ENCODE results near the gene GABRB1. TPM values are rescaled to one million over a fixed set of nuclear protein-coding genes. Genes with fewer than 3 reads are reported as not detected.

The GABRB1 gene
- polyA plus RNA-seq, 2 of the 4 experiments (the other 2 are of a cell fraction) = not detected

- TF ChIP-seq USF2 (IDR thresholded peaks at IDR 0.05) (no peak), PBX3 (IDR thresholded peaks at IDR 0.05) (no peak), HMGXB4 (CRISPR knock-in tag; IDR thresholded peaks at IDR 0.05; ENCODE audit: borderline replicate concordance) (no peak), RCOR1 (IDR thresholded peaks at IDR 0.05; ENCODE audit: low read depth, low read length) (no peak), CBX8 (IDR thresholded peaks at IDR 0.05) (no peak)
Measured at GRCh38 chr4:47195706-47196105, 164.3 kb downstream of the GABRB1 start (continued).

- Histone ChIP-seq H3K4me1 (no peaks in the 10 kb centered on the region), H3K4me2 (no peak overlapping the region), H3K4me3 (no peak overlapping the region), H3K27ac (no peak overlapping the region), H3K9me3 (no peaks in the 10 kb centered on the region)
- CTCF ChIA-PET = no interaction called here
- FAIRE-seq (no peak), ATAC-seq (no peak), DNase-seq (ENCODE audit: low read depth in 1 of 2, low spot score in 1 of 2) (no peak)
- POLR2A ChIA-PET = no interaction called here
- 8% methylated on average over 5 of the region's 5 CpGs for WGBS (ENCODE audit: missing lambda C conversion rate)
- TF ChIP-seq TP53 (CRISPR knock-in tag; IDR thresholded peaks at IDR 0.05) = no peak
- TF ChIP-seq MAZ (IDR thresholded peaks at IDR 0.05; ENCODE audit: borderline replicate concordance, low read depth, low read length) = no peak
- TF ChIP-seq RARB (CRISPR knock-in tag; IDR thresholded peaks at IDR 0.05) = no peak
- TF ChIP-seq CHD2 (IDR thresholded peaks at IDR 0.05; ENCODE audit: low read length, partially characterized antibody) = no peak
- no peak for TF ChIP-seq KDM5A (IDR thresholded peaks at IDR 0.05)
- TF ChIP-seq, protein P1, sequence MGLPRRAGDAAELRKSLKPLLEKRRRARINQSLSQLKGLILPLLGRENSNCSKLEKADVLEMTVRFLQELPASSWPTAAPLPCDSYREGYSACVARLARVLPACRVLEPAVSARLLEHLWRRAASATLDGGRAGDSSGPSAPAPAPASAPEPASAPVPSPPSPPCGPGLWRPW (IDR thresholded peaks at IDR 0.05) = no peak
- no peak for TF ChIP-seq EP300 (IDR thresholded peaks at IDR 0.05)
Measured at GRCh38 chr4:47198791-47199190, 167.4 kb downstream of the GABRB1 start.

DNA sequence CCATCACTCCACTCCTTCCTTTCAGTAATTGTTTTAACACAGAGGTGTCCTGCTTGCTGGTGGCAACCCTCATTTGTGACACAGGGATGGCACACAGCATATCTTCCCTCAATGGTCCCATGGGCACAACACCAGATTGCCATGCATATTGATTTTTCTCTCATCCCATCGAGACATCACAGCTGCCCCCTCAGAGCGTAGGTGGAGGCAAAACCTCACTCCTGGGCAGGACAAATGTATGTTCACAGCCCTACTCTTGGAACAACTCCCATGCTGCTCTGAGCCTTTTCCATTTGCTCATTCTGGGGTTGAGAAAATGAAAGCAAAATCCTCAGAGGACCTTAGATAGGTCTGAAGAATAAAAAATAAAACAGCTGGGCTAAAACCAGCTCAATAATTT is 172.2 kb downstream of the GABRB1 start:
- FAIRE-seq (no peak), DNase-seq (ENCODE audit: low read depth in 1 of 2, low spot score in 1 of 2) (no peak), ATAC-seq (no peak)
- Histone ChIP-seq H3K9me3 (no peaks in the 10 kb centered on the region), H3K27ac (no peak overlapping the region), H3K4me1 (no peaks in the 10 kb centered on the region), H3K4me2 (no peak overlapping the region), H3K4me3 (no peak overlapping the region)
- ChIA-PET CTCF (no interaction called here), POLR2A (no interaction called here)
- TF ChIP-seq CHD4 (IDR thresholded peaks at IDR 0.05; ENCODE audit: borderline replicate concordance) (no peak), ZC3H11A (IDR thresholded peaks at IDR 0.05) (no peak), CEBPB (IDR thresholded peaks at IDR 0.05) (no peak), BHLHE40 (IDR thresholded peaks at IDR 0.05; ENCODE audit: low read depth, low read length) (no peak), FOSL2 (IDR thresholded peaks at IDR 0.05) (no peak), FOSL2 (CRISPR knock-in tag; IDR thresholded peaks at IDR 0.05) (no peak), ZNF302 (CRISPR knock-in tag; IDR thresholded peaks at IDR 0.05) (no peak), KDM1A (IDR thresholded peaks at IDR 0.05; ENCODE audit: low read depth) (no peak), CBX2 (IDR thresholded peaks at IDR 0.05; ENCODE audit: borderline replicate concordance, low read depth) (no peak), JUNB (IDR thresholded peaks at IDR 0.05) (no peak)
- WGBS (ENCODE audit: missing lambda C conversion rate) = 0% methylated on average over 2 of the region's 2 CpGs
